Measurements from ENCODE around the gene FERMT2. TPM values are rescaled to one million over a fixed set of nuclear protein-coding genes. Genes with fewer than 3 reads are reported as not detected.

Gene FERMT2
- total and polyA plus RNA-seq, 2 donors (not counting 1 experiment from before 2014, with no cell fraction given) = 0.05 TPM; not detected in 1

- Mint-ChIP-seq H3K9me3 (ENCODE audit: insufficient read depth) (no peaks in the 10 kb centered on the region), H3K27ac (no peak overlapping the region), H3K27me3 (peaks cover 12% of the 10 kb centered on the region), H3K4me1 (no peaks in the 10 kb centered on the region), H3K4me3 (no peak overlapping the region)
- Histone ChIP-seq H3K27ac (ENCODE audit: low read length in 2 of 2) (no peak overlapping the region), H3K79me2 (ENCODE audit: control insufficient read depth, insufficient read depth, low read length) (no peaks in the 10 kb centered on the region), H3K4me3 (ENCODE audit: control extremely low read depth in 1 of 5, extremely low read depth in 1 of 5, insufficient read depth in 1 of 5, low read depth in 2 of 5, low read length in 4 of 5) (no peak overlapping the region), H3K9me3 (ENCODE audit: control extremely low read depth in 1 of 3, control insufficient read depth in 2 of 3, insufficient read depth in 1 of 3, low read length in 2 of 3) (no peaks in the 10 kb centered on the region), H3K4me1 (ENCODE audit: control insufficient read depth in 2 of 2, insufficient read depth in 2 of 2, low read length in 2 of 2) (no peaks in the 10 kb centered on the region), H2AFZ (ENCODE audit: insufficient read depth, low read depth, low read length, poor library complexity, severe bottlenecking) (no peak overlapping the region), H3K9ac (ENCODE audit: low read length) (no peak overlapping the region), H3K27me3 (replicated peaks in 1 of 4; ENCODE audit: control extremely low read depth in 1 of 4, control insufficient read depth in 3 of 4, insufficient read depth in 4 of 4, low read length in 3 of 4) (no peaks in the 10 kb centered on the region), H3K4me2 (replicated peaks; ENCODE audit: low read depth, low read length, poor library complexity, severe bottlenecking) (no peak overlapping the region), H4K20me1 (ENCODE audit: control insufficient read depth, insufficient read depth, low read length, poor library complexity, severe bottlenecking) (no peaks in the 10 kb centered on the region), H3K36me3 (replicated peaks in 1 of 2; ENCODE audit: control extremely low read depth in 1 of 2, control insufficient read depth in 1 of 2, extremely low read depth in 1 of 2, insufficient read depth in 2 of 2, low read length in 1 of 2) (no peaks in the 10 kb centered on the region)
- DNase-seq (no peak), ATAC-seq (ENCODE audit: low read depth) (no peak)
- intact Hi-C loops (cut with micrococcal nuclease) = no loop called here
- ChIA-PET POLR2A (no interaction called here), CTCF (interaction anchor here (0.7 to 1.5 kb wide), 3 partner anchors 14 to 477 kb away, joined by 3 to 7 read pairs (median 6); no protein-coding TSS in a partner anchor)
- TF ChIP-seq, protein P1, sequence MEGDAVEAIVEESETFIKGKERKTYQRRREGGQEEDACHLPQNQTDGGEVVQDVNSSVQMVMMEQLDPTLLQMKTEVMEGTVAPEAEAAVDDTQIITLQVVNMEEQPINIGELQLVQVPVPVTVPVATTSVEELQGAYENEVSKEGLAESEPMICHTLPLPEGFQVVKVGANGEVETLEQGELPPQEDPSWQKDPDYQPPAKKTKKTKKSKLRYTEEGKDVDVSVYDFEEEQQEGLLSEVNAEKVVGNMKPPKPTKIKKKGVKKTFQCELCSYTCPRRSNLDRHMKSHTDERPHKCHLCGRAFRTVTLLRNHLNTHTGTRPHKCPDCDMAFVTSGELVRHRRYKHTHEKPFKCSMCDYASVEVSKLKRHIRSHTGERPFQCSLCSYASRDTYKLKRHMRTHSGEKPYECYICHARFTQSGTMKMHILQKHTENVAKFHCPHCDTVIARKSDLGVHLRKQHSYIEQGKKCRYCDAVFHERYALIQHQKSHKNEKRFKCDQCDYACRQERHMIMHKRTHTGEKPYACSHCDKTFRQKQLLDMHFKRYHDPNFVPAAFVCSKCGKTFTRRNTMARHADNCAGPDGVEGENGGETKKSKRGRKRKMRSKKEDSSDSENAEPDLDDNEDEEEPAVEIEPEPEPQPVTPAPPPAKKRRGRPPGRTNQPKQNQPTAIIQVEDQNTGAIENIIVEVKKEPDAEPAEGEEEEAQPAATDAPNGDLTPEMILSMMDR (IDR thresholded peaks at IDR 0.05) = no peak
- no peak for TF ChIP-seq EZH2 (IDR thresholded peaks at IDR 0.05; ENCODE audit: borderline replicate concordance, insufficient read depth, low read depth, low read length, poor library complexity, severe bottlenecking)
- 88% methylated on average over 4 of the region's 7 CpGs for WGBS (ENCODE audit: insufficient coverage)
These were observed 121.2 kb downstream of the FERMT2 start for GRCh38 chr14:52829527-52830185.

DNA sequence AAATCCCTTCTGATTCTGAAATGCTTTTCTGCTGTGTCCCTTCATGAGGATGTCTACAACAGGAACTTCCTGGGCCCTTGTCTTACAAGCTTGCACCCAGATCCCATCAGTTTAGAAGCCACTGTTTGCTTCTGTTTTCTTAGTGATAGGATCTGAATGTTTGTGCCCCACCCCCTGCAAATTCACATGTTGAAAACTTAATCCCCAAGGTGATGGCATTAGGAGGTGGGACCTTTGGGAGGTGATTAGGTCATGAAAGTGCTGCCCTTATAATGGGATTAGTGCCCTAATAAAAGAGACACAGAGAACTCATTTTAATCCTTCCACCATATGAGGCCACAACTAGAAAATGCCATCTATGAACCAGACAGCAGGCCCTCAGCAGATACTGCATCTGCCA, 123.4 kb downstream of the FERMT2 start:
- no peaks in the 10 kb centered on the region for H3K9me3 ChIP-seq (ENCODE audit: control extremely low read depth in 1 of 3, control insufficient read depth in 2 of 3, insufficient read depth in 1 of 3, low read length in 2 of 3)
- Mint-ChIP-seq H3K27ac (no peak overlapping the region), H3K9me3 (ENCODE audit: insufficient read depth) (no peaks in the 10 kb centered on the region), H3K4me1 (no peaks in the 10 kb centered on the region), H3K27me3 (peaks cover 18% of the 10 kb centered on the region), H3K4me3 (no peak overlapping the region)
- H2AFZ ChIP-seq (ENCODE audit: insufficient read depth, low read depth, low read length, poor library complexity, severe bottlenecking) = no peak overlapping the region
- intact Hi-C loops (cut with micrococcal nuclease) = no loop called here
- no peaks in the 10 kb centered on the region for H3K4me1 ChIP-seq (ENCODE audit: control insufficient read depth in 2 of 2, insufficient read depth in 2 of 2, low read length in 2 of 2)
- no peaks in the 10 kb centered on the region for H3K27me3 ChIP-seq (replicated peaks in 1 of 4; ENCODE audit: control extremely low read depth in 1 of 4, control insufficient read depth in 3 of 4, insufficient read depth in 4 of 4, low read length in 3 of 4)
- H3K27ac ChIP-seq (ENCODE audit: low read length in 2 of 2) = no peak overlapping the region
- CTCF ChIA-PET = interaction anchor here (0.7 to 1.4 kb wide), 2 partner anchors 132 to 134 kb away, joined by 3 to 4 read pairs; no protein-coding TSS in a partner anchor
- no peaks in the 10 kb centered on the region for H4K20me1 ChIP-seq (ENCODE audit: control insufficient read depth, insufficient read depth, low read length, poor library complexity, severe bottlenecking)
- H3K4me3 ChIP-seq (ENCODE audit: control extremely low read depth in 1 of 5, extremely low read depth in 1 of 5, insufficient read depth in 1 of 5, low read depth in 2 of 5, low read length in 4 of 5) = no peak overlapping the region
- H3K9ac ChIP-seq (ENCODE audit: low read length) = no peak overlapping the region
- H3K4me2 ChIP-seq (replicated peaks; ENCODE audit: low read depth, low read length, poor library complexity, severe bottlenecking) = no peak overlapping the region
- ATAC-seq (ENCODE audit: low read depth) = no peak
- no peaks in the 10 kb centered on the region for H3K36me3 ChIP-seq (replicated peaks in 1 of 2; ENCODE audit: control extremely low read depth in 1 of 2, control insufficient read depth in 1 of 2, extremely low read depth in 1 of 2, insufficient read depth in 2 of 2, low read length in 1 of 2)
- POLR2A ChIA-PET = no interaction called here
- TF ChIP-seq EZH2 (IDR thresholded peaks at IDR 0.05; ENCODE audit: borderline replicate concordance, insufficient read depth, low read depth, low read length, poor library complexity, severe bottlenecking) = no peak
- TF ChIP-seq, protein P1 (IDR thresholded peaks at IDR 0.05) = no peak
- DNase-seq = no peak
- H3K79me2 ChIP-seq (ENCODE audit: control insufficient read depth, insufficient read depth, low read length) = no peaks in the 10 kb centered on the region

All from B cell (primary cell).